Measurements from ENCODE around the gene ZIM2.

ZIM2 gene

DNA sequence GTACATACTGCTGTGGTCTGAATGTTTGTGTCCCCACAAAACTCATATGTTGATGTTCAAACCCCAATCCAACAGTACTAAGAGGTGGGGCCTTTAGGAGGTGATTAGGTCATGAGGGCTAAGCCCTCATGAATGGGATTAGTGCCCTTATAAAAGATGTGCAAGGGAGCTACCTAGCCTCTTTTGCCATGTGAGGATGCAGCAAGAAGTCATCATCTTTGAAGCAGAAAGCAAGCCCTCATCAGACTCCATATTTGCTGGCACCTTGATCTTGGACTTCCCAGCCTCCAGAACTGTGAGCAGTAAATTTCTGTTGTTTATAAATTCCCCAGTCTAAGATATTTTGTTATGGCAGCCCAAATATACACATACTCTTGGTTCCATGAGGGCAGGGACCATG is 33.9 kb downstream of the ZIM2 start:
- no peak for DNase-seq

GRCh38 chr19:56778351-56778750 is 62.2 kb downstream of the ZIM2 start:
- DNase-seq = no peak

DNA sequence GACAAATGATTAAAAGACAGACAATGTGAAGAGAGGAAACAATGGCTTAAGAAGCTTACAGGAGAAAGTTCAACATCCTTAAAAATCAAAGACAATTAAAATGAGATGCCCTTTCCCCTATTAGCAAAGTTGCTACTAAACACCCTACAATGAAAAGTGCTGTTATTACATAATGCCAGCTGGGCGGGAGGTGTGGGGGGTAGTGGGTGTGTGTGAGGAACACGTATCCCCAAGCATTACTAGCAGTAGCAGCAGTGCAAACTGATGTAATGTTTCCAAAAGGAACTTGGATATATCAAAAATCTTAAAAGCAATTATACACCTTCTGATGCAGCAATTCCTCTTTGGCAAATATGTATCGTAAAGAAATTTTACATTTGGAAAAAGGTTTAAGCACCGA is 70.9 kb downstream of the ZIM2 start:
- no peak for DNase-seq

- DNase-seq = peak; percentile 2 to 31 (median 21)
Observed at GRCh38 chr19:56765137-56765536, 75.4 kb downstream of the ZIM2 start.

- no peak for DNase-seq
Observed at GRCh38 chr19:56764196-56764695, 76.3 kb downstream of the ZIM2 start.

- no peak for DNase-seq
Observed at GRCh38 chr19:56760842-56761241, 79.7 kb downstream of the ZIM2 start.

DNA sequence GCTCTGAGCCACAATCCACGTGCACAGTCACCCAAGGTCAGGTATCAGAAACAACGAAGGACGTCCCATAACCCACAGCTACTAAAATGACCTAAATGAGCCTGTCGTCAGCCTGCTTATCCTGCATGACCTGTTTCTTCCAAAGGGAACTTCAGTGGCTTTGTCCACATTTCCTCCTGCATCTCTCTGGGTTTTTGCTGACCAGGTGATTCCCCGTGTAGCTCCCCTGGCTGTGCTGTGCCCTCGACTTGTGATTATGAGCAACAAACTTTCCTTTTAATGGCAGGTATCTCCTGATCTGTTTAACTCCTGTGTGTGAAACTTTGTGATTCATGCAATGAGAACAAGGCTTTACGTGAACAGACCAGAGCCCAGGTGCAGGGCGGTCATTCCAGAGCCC is 81.0 kb downstream of the ZIM2 start:
- DNase-seq = no peak

GRCh38 chr19:56751078-56751489 is 89.4 kb downstream of the ZIM2 start:
- DNase-seq = no peak

GRCh38 chr19:56750658-56751057 is 89.9 kb downstream of the ZIM2 start:
- no peak for DNase-seq

- DNase-seq = peak in 3 of 4 experiments; percentile 15 to 54 (median 22)
Observed at GRCh38 chr19:56748378-56748777, 92.1 kb downstream of the ZIM2 start.

GRCh38 chr19:56746367-56746766 is 94.2 kb downstream of the ZIM2 start:
- DNase-seq = no peak

DNA sequence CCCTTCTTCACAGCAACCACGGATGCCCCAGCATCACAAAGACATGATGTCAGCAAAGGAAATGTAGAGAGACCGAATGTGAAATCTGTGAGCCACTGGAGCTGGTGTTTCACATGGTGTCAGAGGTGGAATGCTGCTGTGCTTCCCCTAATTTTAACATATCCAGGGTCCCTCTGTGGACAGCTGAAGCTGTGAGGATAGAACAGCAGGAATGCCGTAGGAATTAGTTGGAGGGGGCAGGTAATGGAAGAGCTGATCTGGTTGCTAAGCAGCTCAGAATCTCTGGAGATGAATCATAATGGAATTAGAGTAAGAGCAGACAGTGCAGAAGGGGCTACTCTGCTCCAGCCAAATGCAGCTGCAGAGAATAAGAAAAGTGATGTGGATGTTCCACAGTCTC is 100.0 kb downstream of the ZIM2 start:
- no peak for DNase-seq

DNA sequence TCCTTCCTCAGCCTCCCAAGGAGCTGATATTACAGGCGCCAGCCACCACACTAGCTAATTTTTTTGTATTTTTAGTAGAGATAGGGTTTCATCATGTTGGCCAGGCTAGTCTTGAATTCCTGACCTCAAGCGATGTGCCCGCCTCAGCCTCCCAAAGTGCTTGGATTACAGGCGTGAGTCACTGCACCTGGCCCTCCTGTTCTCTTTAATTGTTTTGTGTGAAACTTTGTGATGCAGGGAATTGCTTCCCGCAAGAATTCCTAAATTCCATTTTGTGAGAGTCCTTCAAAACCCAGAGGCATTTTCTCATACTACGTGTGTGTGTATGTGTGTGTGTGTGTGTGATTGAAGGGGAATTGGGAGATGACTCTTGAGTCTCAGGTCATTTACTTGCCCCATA is 104.0 kb downstream of the ZIM2 start:
- no peak for DNase-seq

- DNase-seq = no peak
Observed at GRCh38 chr19:56732976-56733375, 107.5 kb downstream of the ZIM2 start.

DNA sequence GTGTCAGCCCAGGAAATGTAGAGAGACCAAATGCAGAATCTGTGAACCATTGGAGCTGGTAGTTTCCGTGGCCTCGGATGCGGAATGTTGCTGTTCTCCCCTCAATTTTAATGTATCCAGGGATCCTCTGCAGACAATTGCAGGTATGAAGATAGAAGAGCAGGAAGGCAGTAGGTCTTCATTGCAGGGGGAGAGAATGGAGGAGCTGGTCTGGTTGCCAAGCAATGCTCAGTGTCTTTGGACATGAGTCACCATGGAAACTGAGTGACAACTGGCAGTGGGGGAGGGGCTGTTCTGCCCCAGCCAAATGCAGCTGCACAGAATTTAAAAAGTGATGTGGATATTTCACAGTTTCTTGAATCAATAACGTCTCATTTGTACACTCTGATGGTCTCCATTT is 112.8 kb downstream of the ZIM2 start:
- DNase-seq = no peak

- DNase-seq = no peak
Observed at GRCh38 chr19:56725829-56726424, 114.6 kb downstream of the ZIM2 start.
